A673 (cell line): ENCODE results near the gene SCUBE1. TPM values are rescaled to one million over a fixed set of nuclear protein-coding genes. Genes with fewer than 3 reads are reported as not detected.

Experiments
- BruUV-seq: library from RNA; stranded (reverse); fragments of 400-500 nt; replicated peaks from 2 replicates; lab custom pipeline; 2021; lab: Mats Ljungman, UMichigan
- CTCF ChIA-PET: fragments of 300-600 bp; sonication (Branson Sonifier 250); formaldehyde crosslinking; loops from one replicate; lab custom pipeline; 2022; ENCODE audit warnings: antibody characterized with exemption; lab: Charles Lee
- POLR2A ChIA-PET: fragments of 300-600 bp; sonication (Branson Sonifier 250); formaldehyde crosslinking; loops from one replicate; lab custom pipeline; 2022; ENCODE audit warnings: antibody characterized with exemption; ENCODE audit not compliant: low non-redundant PET; lab: Charles Lee
- DNase-seq: peaks from one replicate; pipeline ENCODE4 v3.0.0-alpha.2; 2015; ENCODE audit warnings: low spot score
- H3K27ac ChIP-seq: fragments of 200-600 bp; sonication (generic); 2 replicates; pipeline ENCODE4 v1.5.1; 2016; ENCODE audit warnings: mixed run types, low read depth, mild to moderate bottlenecking, mixed read lengths, antibody characterized with exemption, low read length; ENCODE audit not compliant: poor library complexity, severe bottlenecking
- H3K27me3 ChIP-seq: fragments of 200-600 bp; sonication (generic); replicated peaks from 2 replicates; pipeline ENCODE4 v1.6.1; 2017; ENCODE audit warnings: mixed run types, low read depth, mild to moderate bottlenecking, mixed read lengths, antibody characterized with exemption, low read length; ENCODE audit not compliant: insufficient read depth, poor library complexity
- H3K36me3 ChIP-seq: fragments of 200-600 bp; sonication (generic); 2 replicates; pipeline ENCODE4 v1.6.1; 2016; ENCODE audit warnings: mixed run types, mild to moderate bottlenecking, mixed read lengths, antibody characterized with exemption, low read length; ENCODE audit not compliant: insufficient read depth, poor library complexity, severe bottlenecking
- H3K4me1 ChIP-seq: fragments of 200-600 bp; sonication (generic); 2 replicates; pipeline ENCODE4 v1.6.1; 2017; ENCODE audit warnings: mixed run types, mild to moderate bottlenecking, mixed read lengths, antibody characterized with exemption, low read length; ENCODE audit not compliant: insufficient read depth, poor library complexity, severe bottlenecking
- H3K4me3 ChIP-seq: fragments of 200-600 bp; sonication (generic); 2 replicates; pipeline ENCODE4 v1.5.1; 2016; ENCODE audit warnings: low read depth, mixed run types, mild to moderate bottlenecking, mixed read lengths, low read length; ENCODE audit not compliant: poor library complexity, severe bottlenecking
- H3K9me3 ChIP-seq: fragments of 200-600 bp; sonication (generic); 2 replicates; pipeline ENCODE4 v1.6.1; 2016; ENCODE audit warnings: mixed run types, low read depth, mild to moderate bottlenecking, mixed read lengths, antibody characterized with exemption, low read length; ENCODE audit not compliant: poor library complexity, severe bottlenecking
- CTCF ChIP-seq: fragments of 300-800, 200-600 bp; sonication (generic); conservative IDR thresholded peaks from 2 replicates; pipeline ENCODE4 v1.5.1; 2017; ENCODE audit warnings: low read depth, mild to moderate bottlenecking, antibody characterized with exemption, low read length, moderate library complexity, mixed read lengths
- EZH2 ChIP-seq: fragments of 200-600 bp; sonication (generic); IDR thresholded peaks from 2 replicates; pipeline ENCODE4 v1.6.1; 2017; ENCODE audit warnings: borderline replicate concordance, low read depth, mild to moderate bottlenecking, mixed read lengths, antibody characterized with exemption, low read length; ENCODE audit not compliant: poor library complexity, severe bottlenecking
- intact Hi-C: fragments of 100-400 bp; cut with micrococcal nuclease; formaldehyde crosslinking; loops from one replicate; pipeline ENCODE4 v1.10.0; 2022; ENCODE audit not compliant: unreplicated experiment
- total RNA-seq: library from RNA; stranded (reverse); gene quantifications from 2 replicates; pipeline ENCODE4 v1.2.3, GENCODE V29; 2021

The SCUBE1 gene
- total RNA-seq, 1 experiment from 2014 or later: 0.24 TPM

- Histone ChIP-seq H3K36me3 (no peaks in the 10 kb centered on the region), H3K4me1 (peaks cover 22% of the 10 kb centered on the region), H3K27me3 (peaks cover 5% of the 10 kb centered on the region), H3K4me3 (no peak overlapping the region), H3K9me3 (no peaks in the 10 kb centered on the region), H3K27ac (no peak overlapping the region)
- intact Hi-C loops: no loop called here
- DNase-seq: no peak
- ChIA-PET POLR2A (no interaction called here), CTCF (no interaction called here)
- BruUV-seq: no TSS peak
- TF ChIP-seq CTCF (no peak), EZH2 (no peak)
These were observed 30.6 kb downstream of the SCUBE1 start for GRCh38 chr22:43312608-43313007.

GRCh38 chr22:43310798-43311197 is 32.4 kb downstream of the SCUBE1 start:
- POLR2A ChIA-PET: no interaction called here
- intact Hi-C loops: no loop called here
- peaks cover 22% of the 10 kb centered on the region for H3K4me1 ChIP-seq

GRCh38 chr22:43310311-43310710 is 32.9 kb downstream of the SCUBE1 start:
- Histone ChIP-seq H3K4me3 (no peak overlapping the region), H3K27ac (no peak overlapping the region), H3K27me3 (peaks cover 3% of the 10 kb centered on the region), H3K9me3 (no peaks in the 10 kb centered on the region), H3K36me3 (no peaks in the 10 kb centered on the region), H3K4me1 (peaks cover 22% of the 10 kb centered on the region)
- ChIA-PET POLR2A (no interaction called here), CTCF (no interaction called here)
- no TSS peak for BruUV-seq
- no peak for TF ChIP-seq EZH2
- TF ChIP-seq CTCF: no peak
- peak; percentile 63 for DNase-seq
- intact Hi-C loops: no loop called here

More at GRCh38 chr22:43310798-43311197, 32.4 kb downstream of the SCUBE1 start:
- Histone ChIP-seq H3K27me3 (peaks cover 5% of the 10 kb centered on the region), H3K27ac (no peak overlapping the region), H3K4me3 (no peak overlapping the region), H3K36me3 (no peaks in the 10 kb centered on the region), H3K9me3 (no peaks in the 10 kb centered on the region)
- BruUV-seq: no TSS peak
- CTCF ChIA-PET: no interaction called here
- no peak for TF ChIP-seq EZH2
- no peak for TF ChIP-seq CTCF
- DNase-seq: no peak
